Measurements from ENCODE around the gene VSTM5.
"Not testable (repeated sequence)": the region's sequence is repeated elsewhere in the genome, so short reads cannot be mapped to it uniquely, and the experiment has no call there.

VSTM5 gene

GRCh38 chr11:93801366-93801765, 49.1 kb downstream of the VSTM5 start:
- in situ Hi-C loops (cut with MboI; ENCODE audit: low sequenced_read_pairs) = no loop called here

- in situ Hi-C loops (cut with MboI; ENCODE audit: low sequenced_read_pairs) = no loop called here
These were observed 53.8 kb downstream of the VSTM5 start for GRCh38 chr11:93796441-93797231.

GRCh38 chr11:93791493-93791892, 58.9 kb downstream of the VSTM5 start:
- in situ Hi-C loops (cut with MboI; ENCODE audit: low sequenced_read_pairs) = no loop called here

- in situ Hi-C loops (cut with MboI; ENCODE audit: low sequenced_read_pairs) = no loop called here
These were observed 65.5 kb downstream of the VSTM5 start for GRCh38 chr11:93784935-93785360.

- in situ Hi-C loops (cut with MboI; ENCODE audit: low sequenced_read_pairs) = no loop called here
These were observed 66.1 kb downstream of the VSTM5 start, which contains the start of gene MED17 for GRCh38 chr11:93784145-93784934. Gene MED17 (plus strand): TSS chr11:93784282. CDS start chr11:93784514, 232 bp downstream.

- in situ Hi-C loops (cut with MboI; ENCODE audit: low sequenced_read_pairs) = no loop called here
These were observed 66.7 kb downstream of the VSTM5 start for GRCh38 chr11:93783765-93784144.

GRCh38 chr11:93783362-93783761, 67.1 kb downstream of the VSTM5 start:
- in situ Hi-C loops (cut with MboI; ENCODE audit: low sequenced_read_pairs) = no loop called here

GRCh38 chr11:93775289-93775688, 75.1 kb downstream of the VSTM5 start:
- in situ Hi-C loops (cut with MboI; ENCODE audit: low sequenced_read_pairs) = no loop called here

- in situ Hi-C loops (cut with MboI; ENCODE audit: low sequenced_read_pairs) = not testable (repeated sequence)
These were observed 75.9 kb downstream of the VSTM5 start for GRCh38 chr11:93774560-93774959.

- in situ Hi-C loops (cut with MboI; ENCODE audit: low sequenced_read_pairs) = no loop called here
These were observed 76.7 kb downstream of the VSTM5 start for GRCh38 chr11:93773601-93774200.

- in situ Hi-C loops (cut with MboI; ENCODE audit: low sequenced_read_pairs) = no loop called here
These were observed 77.4 kb downstream of the VSTM5 start for GRCh38 chr11:93773045-93773477.

GRCh38 chr11:93772123-93772522, 78.3 kb downstream of the VSTM5 start:
- in situ Hi-C loops (cut with MboI; ENCODE audit: low sequenced_read_pairs) = no loop called here

- in situ Hi-C loops (cut with MboI; ENCODE audit: low sequenced_read_pairs) = no loop called here
These were observed 80.3 kb downstream of the VSTM5 start for GRCh38 chr11:93770160-93770559.
